GM06990 (cell line): ENCODE measurements around the gene HPCAL1.

Source experiments
- DNase-seq: peaks from one replicate; pipeline ENCODE4 v3.0.0-alpha.2; 2011; ENCODE audit not compliant: insufficient read length; ENCODE audit errors: extremely low read depth
- H3K27me3 ChIP-seq: replicated peaks from 2 replicates; pipeline ENCODE4 v1.6.0; 2011; ENCODE audit warnings: low read length; ENCODE audit not compliant: control insufficient read depth, insufficient read depth
- H3K36me3 ChIP-seq: 2 replicates; pipeline ENCODE4 v1.5.1; 2011; ENCODE audit warnings: low read length; ENCODE audit not compliant: control insufficient read depth, insufficient read depth
- H3K4me3 ChIP-seq: replicated peaks from 2 replicates; pipeline ENCODE4 v1.5.1; 2011; ENCODE audit warnings: low read depth, mild to moderate bottlenecking, control low read depth, low read length
- TF ChIP-seq, protein P1 (sequence below): IDR thresholded peaks from 2 replicates; pipeline ENCODE4 v1.5.1; 2011; ENCODE audit warnings: low read length, control low read depth, mild to moderate bottlenecking, inconsistent platforms; ENCODE audit not compliant: insufficient read depth, poor library complexity, severe bottlenecking

HPCAL1 gene

DNA sequence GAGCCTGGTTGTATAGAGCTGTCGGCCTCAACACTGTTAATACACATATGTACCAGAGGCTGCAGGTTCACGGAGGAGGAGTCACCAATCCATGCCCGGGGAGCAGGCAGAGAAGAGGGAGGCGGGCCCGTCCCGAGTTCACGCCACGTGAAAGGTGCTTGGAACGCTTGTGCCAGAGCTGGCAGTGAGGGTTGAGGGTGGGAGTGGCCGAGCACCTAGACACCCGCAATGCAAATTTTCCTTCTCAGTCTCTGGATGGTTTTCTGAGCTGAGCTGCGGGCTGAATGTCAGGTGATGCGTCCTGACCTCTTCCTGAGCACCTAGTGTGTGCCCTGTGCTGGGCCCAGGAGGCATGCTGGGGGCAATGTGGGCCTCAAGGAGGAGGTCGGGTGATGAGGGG lies 93.2 kb downstream of the HPCAL1 start:
- H3K27me3 ChIP-seq, result no peaks in the 10 kb centered on the region
- TF ChIP-seq, protein P1, sequence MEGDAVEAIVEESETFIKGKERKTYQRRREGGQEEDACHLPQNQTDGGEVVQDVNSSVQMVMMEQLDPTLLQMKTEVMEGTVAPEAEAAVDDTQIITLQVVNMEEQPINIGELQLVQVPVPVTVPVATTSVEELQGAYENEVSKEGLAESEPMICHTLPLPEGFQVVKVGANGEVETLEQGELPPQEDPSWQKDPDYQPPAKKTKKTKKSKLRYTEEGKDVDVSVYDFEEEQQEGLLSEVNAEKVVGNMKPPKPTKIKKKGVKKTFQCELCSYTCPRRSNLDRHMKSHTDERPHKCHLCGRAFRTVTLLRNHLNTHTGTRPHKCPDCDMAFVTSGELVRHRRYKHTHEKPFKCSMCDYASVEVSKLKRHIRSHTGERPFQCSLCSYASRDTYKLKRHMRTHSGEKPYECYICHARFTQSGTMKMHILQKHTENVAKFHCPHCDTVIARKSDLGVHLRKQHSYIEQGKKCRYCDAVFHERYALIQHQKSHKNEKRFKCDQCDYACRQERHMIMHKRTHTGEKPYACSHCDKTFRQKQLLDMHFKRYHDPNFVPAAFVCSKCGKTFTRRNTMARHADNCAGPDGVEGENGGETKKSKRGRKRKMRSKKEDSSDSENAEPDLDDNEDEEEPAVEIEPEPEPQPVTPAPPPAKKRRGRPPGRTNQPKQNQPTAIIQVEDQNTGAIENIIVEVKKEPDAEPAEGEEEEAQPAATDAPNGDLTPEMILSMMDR, result no peak
- DNase-seq, result no peak
- no peaks in the 10 kb centered on the region for H3K36me3 ChIP-seq
- no peak overlapping the region for H3K4me3 ChIP-seq

DNA sequence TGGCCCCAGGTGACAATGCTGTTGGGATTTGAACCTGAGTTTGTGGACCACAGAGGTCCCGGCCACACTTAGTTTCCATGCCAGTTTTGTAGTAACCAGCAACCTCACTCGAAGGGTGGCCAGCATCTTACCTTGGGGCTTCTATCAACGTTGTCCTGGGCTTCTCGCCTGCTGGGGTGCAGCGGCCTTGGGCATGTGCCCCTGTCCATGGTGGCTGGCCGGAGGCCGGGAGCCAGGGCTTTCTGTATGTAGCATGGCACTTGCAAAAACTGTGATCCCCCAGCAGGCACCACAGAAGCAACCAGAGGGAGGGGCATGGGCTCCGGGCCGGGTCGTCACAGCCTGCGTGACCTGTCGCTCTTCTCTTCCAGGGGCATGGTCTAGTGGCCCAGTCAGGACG lies 93.8 kb downstream of the HPCAL1 start:
- TF ChIP-seq, protein P1, result no peak

DNA sequence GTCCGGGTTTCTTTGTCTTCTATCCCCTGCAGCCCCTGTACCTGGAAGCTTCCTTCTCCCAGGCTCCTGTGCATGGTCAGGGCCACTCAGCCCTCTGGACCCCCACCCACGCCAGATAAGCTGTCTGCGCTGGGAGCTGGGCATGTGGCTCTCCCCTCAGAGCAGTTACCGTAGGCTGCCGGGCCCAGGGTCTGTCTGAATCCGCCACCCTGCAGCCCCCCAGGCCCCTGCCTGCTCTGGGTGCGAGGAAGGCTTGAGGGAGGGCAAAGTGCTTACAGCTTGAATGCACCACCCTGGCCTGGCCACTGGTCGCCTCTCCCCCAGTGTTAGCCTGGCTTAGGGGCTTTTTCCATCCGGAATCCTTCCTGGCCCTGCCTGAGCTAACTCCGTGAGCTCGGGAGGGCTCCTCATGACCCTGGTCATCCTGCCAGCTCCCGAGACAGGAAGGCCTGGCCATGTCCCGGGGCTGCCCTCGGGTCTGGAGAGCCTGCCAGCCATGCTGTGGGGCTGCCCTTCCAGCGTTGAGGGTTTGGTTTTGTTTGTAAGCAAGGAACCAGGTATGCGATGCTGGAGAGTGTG lies 94.7 kb downstream of the HPCAL1 start:
- H3K36me3 ChIP-seq, result no peaks in the 10 kb centered on the region
- TF ChIP-seq, protein P1, result no peak
- H3K4me3 ChIP-seq, result no peak overlapping the region
- DNase-seq, result no peak
- no peaks in the 10 kb centered on the region for H3K27me3 ChIP-seq

More for the DNA sequence above, 93.8 kb downstream of the HPCAL1 start:
- DNase-seq, result no peak
- Histone ChIP-seq H3K4me3 (no peak overlapping the region), H3K36me3 (no peaks in the 10 kb centered on the region), H3K27me3 (no peaks in the 10 kb centered on the region)

DNA sequence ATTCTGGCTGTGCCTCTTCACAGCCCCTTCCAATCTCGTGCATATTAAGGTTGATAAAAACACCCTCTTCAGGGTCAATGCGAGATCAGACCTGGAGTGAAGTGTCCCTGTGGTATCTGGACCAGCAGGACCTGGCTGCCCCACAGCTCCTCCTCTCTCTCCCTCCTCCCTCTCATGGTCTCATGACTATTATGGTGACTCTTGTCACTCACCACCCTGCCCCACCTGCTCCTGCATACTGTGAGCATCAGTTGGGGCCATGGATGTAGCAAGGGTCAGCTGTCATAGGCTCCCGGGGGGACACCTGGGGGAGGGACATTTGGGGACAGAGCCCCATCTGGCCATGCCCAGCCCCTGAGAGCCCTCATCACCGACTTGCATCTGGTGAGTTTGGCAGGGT lies 95.2 kb downstream of the HPCAL1 start:
- no peak for DNase-seq
- TF ChIP-seq, protein P1, result no peak
- no peak overlapping the region for H3K4me3 ChIP-seq
- H3K36me3 ChIP-seq, result no peaks in the 10 kb centered on the region
- no peaks in the 10 kb centered on the region for H3K27me3 ChIP-seq

DNA sequence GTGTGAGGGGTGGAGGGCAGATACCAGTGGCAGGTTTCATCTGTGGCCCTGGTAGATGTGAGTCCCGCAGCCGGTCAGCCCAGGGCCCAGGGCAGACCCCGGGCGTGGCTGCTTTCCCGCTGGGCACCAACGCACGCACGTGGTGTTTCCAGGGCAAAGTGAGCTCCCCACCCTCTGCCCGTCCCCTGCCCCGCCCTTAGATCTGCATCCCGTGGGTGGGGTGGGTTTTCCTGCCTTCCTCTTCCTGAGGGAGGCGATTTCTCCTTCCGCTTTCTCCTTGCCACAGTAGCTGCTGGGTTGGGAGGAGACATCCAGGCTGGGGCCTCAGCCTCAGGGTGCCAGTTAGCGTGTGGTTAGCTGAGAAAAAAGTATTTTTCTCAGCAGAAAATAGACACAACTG lies 95.8 kb downstream of the HPCAL1 start:
- DNase-seq, result no peak
- TF ChIP-seq, protein P1, result no peak
- no peaks in the 10 kb centered on the region for H3K36me3 ChIP-seq
- H3K4me3 ChIP-seq, result no peak overlapping the region
- H3K27me3 ChIP-seq, result no peaks in the 10 kb centered on the region

DNA sequence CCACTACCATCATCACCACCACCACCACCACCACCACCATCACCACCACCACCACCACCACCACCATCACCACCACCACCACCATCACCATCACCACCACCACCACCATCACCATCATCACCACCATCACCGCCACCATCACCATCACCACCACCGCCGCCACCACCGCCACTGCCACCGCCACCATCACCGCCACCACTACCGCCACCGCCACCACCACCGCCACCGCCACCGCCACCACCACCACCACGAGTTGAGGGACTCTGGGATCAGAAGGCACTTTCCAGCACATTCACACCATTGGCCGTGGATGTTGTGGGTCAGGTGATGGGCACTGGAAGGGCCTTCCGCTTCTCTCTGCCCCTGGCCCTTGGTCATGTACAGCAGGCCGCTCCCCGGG lies 96.7 kb downstream of the HPCAL1 start:
- TF ChIP-seq, protein P1, result no peak
- Histone ChIP-seq H3K36me3 (no peaks in the 10 kb centered on the region), H3K27me3 (no peaks in the 10 kb centered on the region), H3K4me3 (no peak overlapping the region)
- no peak for DNase-seq
